Activated CD8-positive, alpha-beta T cell treated with anti-CD3 and anti-CD28 coated beads for 36 hours (primary cell): ENCODE data around the gene PRR7. TPM values are rescaled to one million over a fixed set of nuclear protein-coding genes. Genes with fewer than 3 reads are reported as not detected.

ENCODE experiments used
- ATAC-seq: fragments of 200-7000 bp; cut with Tn5 transposase; one replicate; pipeline ENCODE4 v1.10.0; 2021; ENCODE audit warnings: mild to moderate bottlenecking, moderate library complexity
- CTCF ChIA-PET: fragments of 350-600 bp; sonication (Branson Sonifier 250); formaldehyde crosslinking; loops from one replicate; lab custom pipeline; 2021; ENCODE audit warnings: antibody characterized with exemption; lab: Charles Lee
- POLR2A ChIA-PET: fragments of 350-600 bp; sonication (Branson Sonifier 250); formaldehyde crosslinking; loops from one replicate; lab custom pipeline; 2021; ENCODE audit warnings: antibody characterized with exemption; lab: Charles Lee
- DNase-seq: peaks from one replicate; pipeline ENCODE4 v3.0.0-alpha.2; 2020
- H3K27ac Mint-ChIP-seq: one replicate; pipeline ENCODE4 v1.8.0; 2021; ENCODE audit warnings: mild to moderate bottlenecking, mixed read lengths
- H3K27me3 Mint-ChIP-seq: one replicate; pipeline ENCODE4 v1.8.0; 2021; ENCODE audit warnings: mixed read lengths
- H3K36me3 Mint-ChIP-seq: one replicate; pipeline ENCODE4 v1.8.0; 2021; ENCODE audit warnings: low read depth, mixed read lengths
- H3K4me1 Mint-ChIP-seq: one replicate; pipeline ENCODE4 v1.8.0; 2021; ENCODE audit warnings: low read depth, mixed read lengths
- H3K4me3 Mint-ChIP-seq: one replicate; pipeline ENCODE4 v1.8.0; 2021; ENCODE audit warnings: mild to moderate bottlenecking, moderate library complexity, mixed read lengths
- H3K9me3 Mint-ChIP-seq: one replicate; pipeline ENCODE4 v1.8.0; 2021; ENCODE audit warnings: mixed read lengths
- CTCF ChIP-seq: fragments of 200-600 bp; IDR thresholded peaks from one replicate; pipeline ENCODE4 v1.8.0; 2022; ENCODE audit warnings: antibody characterized with exemption, mild to moderate bottlenecking
- intact Hi-C: fragments of 100-400 bp; cut with micrococcal nuclease; formaldehyde crosslinking; loops from one replicate; pipeline ENCODE4 v1.10.0; 2022
- total RNA-seq, 2 experiments: library from RNA; stranded (reverse); gene quantifications; one replicate each; pipeline ENCODE4 v1.2.3, GENCODE V29; 2021

The PRR7 gene
- total RNA-seq, 2 experiments from 2014 or later: 32.6 to 36.4 TPM

- Mint-ChIP-seq H3K27ac (peak overlapping the region; percentile 98), H3K9me3 (no peaks in the 10 kb centered on the region), H3K4me3 (peak overlapping the region; percentile 97), H3K4me1 (peaks cover 62% of the 10 kb centered on the region), H3K27me3 (no peaks in the 10 kb centered on the region), H3K36me3 (peaks cover 87% of the 10 kb centered on the region)
- peak; percentile 5 for ATAC-seq
- no peak for TF ChIP-seq CTCF
- intact Hi-C loops: no loop called here
- peak; percentile 85 for DNase-seq
- ChIA-PET POLR2A (interaction anchor here (0.7 to 15.2 kb wide), 13 partner anchors 10 to 123 kb away, joined by 3 to 606 read pairs (median 6); partner anchors contain the start of gene PRR7), CTCF (interaction anchor here (0.7 to 7.0 kb wide), 16 partner anchors 10 to 123 kb away, joined by 3 to 71 read pairs (median 5); partner anchors contain the start of genes F12, LMAN2 and PRR7)
Measured at GRCh38 chr5:177432143-177432838, 14.3 kb upstream of the PRR7 start.

GRCh38 chr5:177432839-177433657, 13.6 kb upstream of the PRR7 start:
- peaks cover 67% of the 10 kb centered on the region for H3K4me1 Mint-ChIP-seq
- H3K4me3 Mint-ChIP-seq: peak overlapping the region; percentile 97
- POLR2A ChIA-PET: interaction anchor here (0.9 to 15.2 kb wide), 7 partner anchors 13 to 50 kb away, joined by 4 to 606 read pairs (median 12); partner anchors contain the start of gene PRR7
- CTCF ChIA-PET: interaction anchor here (1.9 to 7.0 kb wide), 7 partner anchors 13 to 43 kb away, joined by 5 to 71 read pairs (median 13); partner anchors contain the start of genes F12 and PRR7
- no peak for ATAC-seq
- DNase-seq: no peak
- intact Hi-C loops: no loop called here
- TF ChIP-seq CTCF: no peak
- H3K27me3 Mint-ChIP-seq: no peaks in the 10 kb centered on the region
- H3K36me3 Mint-ChIP-seq: peaks cover 87% of the 10 kb centered on the region
- H3K27ac Mint-ChIP-seq: peak overlapping the region; percentile 98
- no peaks in the 10 kb centered on the region for H3K9me3 Mint-ChIP-seq

GRCh38 chr5:177433658-177434217, 12.9 kb upstream of the PRR7 start:
- no peak for TF ChIP-seq CTCF
- intact Hi-C loops: no loop called here
- peaks cover 87% of the 10 kb centered on the region for H3K36me3 Mint-ChIP-seq
- no peaks in the 10 kb centered on the region for H3K27me3 Mint-ChIP-seq
- DNase-seq (no peak), ATAC-seq (no peak)
- POLR2A ChIA-PET: interaction anchor here (0.7 to 15.2 kb wide), 8 partner anchors 12 to 44 kb away, joined by 3 to 606 read pairs (median 8); partner anchors contain the start of gene PRR7
- CTCF ChIA-PET: interaction anchor here (1.2 to 7.0 kb wide), 5 partner anchors 20 to 115 kb away, joined by 3 to 71 read pairs (median 53); no protein-coding TSS in a partner anchor
- H3K4me3 Mint-ChIP-seq: no peak overlapping the region
- H3K9me3 Mint-ChIP-seq: no peaks in the 10 kb centered on the region
- peak overlapping the region; percentile 98 for H3K27ac Mint-ChIP-seq
- H3K4me1 Mint-ChIP-seq: peaks cover 74% of the 10 kb centered on the region

- POLR2A ChIA-PET: interaction anchor here (0.7 to 15.2 kb wide), 10 partner anchors 12 to 71 kb away, joined by 3 to 606 read pairs (median 5); partner anchors contain the start of gene PRR7
- peak overlapping the region; percentile 33 for H3K4me3 Mint-ChIP-seq
- H3K27me3 Mint-ChIP-seq: no peaks in the 10 kb centered on the region
- intact Hi-C loops: no loop called here
- TF ChIP-seq CTCF: no peak
- CTCF ChIA-PET: interaction anchor here (1.2 to 7.0 kb wide), 5 partner anchors 19 to 116 kb away, joined by 3 to 71 read pairs (median 53); no protein-coding TSS in a partner anchor
- peak; percentile 76 for DNase-seq
- ATAC-seq: peak; percentile 64
- no peaks in the 10 kb centered on the region for H3K9me3 Mint-ChIP-seq
- peaks cover 71% of the 10 kb centered on the region for H3K4me1 Mint-ChIP-seq
- H3K27ac Mint-ChIP-seq: peak overlapping the region; percentile 88
- H3K36me3 Mint-ChIP-seq: peaks cover 84% of the 10 kb centered on the region
Measured at GRCh38 chr5:177434437-177434836, 12.2 kb upstream of the PRR7 start.
